Measurements from ENCODE around the gene SAYSD1. TPM values are rescaled to one million over a fixed set of nuclear protein-coding genes. Genes with fewer than 3 reads are reported as not detected.

The SAYSD1 gene
- polyA plus RNA-seq, 2 donors: 7.8 to 7.9 TPM

- H3K27me3 ChIP-seq (ENCODE audit: control insufficient read depth in 1 of 2, insufficient read depth in 2 of 2, low read length in 2 of 2): no peaks in the 10 kb centered on the region
- H3K27ac ChIP-seq (ENCODE audit: low read depth in 2 of 2, low read length in 1 of 2): no peak overlapping the region
- H3K36me3 ChIP-seq (ENCODE audit: control insufficient read depth in 2 of 2, insufficient read depth in 2 of 2, low read length in 1 of 2): no peaks in the 10 kb centered on the region
- no peaks in the 10 kb centered on the region for H3K9me3 ChIP-seq (ENCODE audit: control insufficient read depth in 2 of 2, insufficient read depth in 1 of 2, low read depth in 1 of 2, low read length in 1 of 2)
- WGBS, 2 donors: 79 to 81% methylated on average over 11 of the region's 11 CpGs
- no peak overlapping the region for H3K4me3 ChIP-seq (ENCODE audit: low read depth in 1 of 2, low read length in 2 of 2)
- H3K4me1 ChIP-seq (ENCODE audit: control insufficient read depth in 2 of 2, insufficient read depth in 2 of 2, low read length in 1 of 2): no peaks in the 10 kb centered on the region
Observed at GRCh38 chr6:39075807-39076622, 39.0 kb downstream of the SAYSD1 start.

GRCh38 chr6:39075010-39075686, 39.8 kb downstream of the SAYSD1 start:
- H3K4me1 ChIP-seq (ENCODE audit: control insufficient read depth in 2 of 2, insufficient read depth in 2 of 2, low read length in 1 of 2): no peaks in the 10 kb centered on the region
- WGBS, 2 donors: 67 to 71% methylated on average over 12 of the region's 12 CpGs
- no peak overlapping the region for H3K27ac ChIP-seq (ENCODE audit: low read depth in 2 of 2, low read length in 1 of 2)
- H3K4me3 ChIP-seq (ENCODE audit: low read depth in 1 of 2, low read length in 2 of 2): no peak overlapping the region
- H3K9me3 ChIP-seq (ENCODE audit: control insufficient read depth in 2 of 2, insufficient read depth in 1 of 2, low read depth in 1 of 2, low read length in 1 of 2): no peaks in the 10 kb centered on the region
- H3K36me3 ChIP-seq (ENCODE audit: control insufficient read depth in 2 of 2, insufficient read depth in 2 of 2, low read length in 1 of 2): no peaks in the 10 kb centered on the region
- no peaks in the 10 kb centered on the region for H3K27me3 ChIP-seq (ENCODE audit: control insufficient read depth in 1 of 2, insufficient read depth in 2 of 2, low read length in 2 of 2)

GRCh38 chr6:39074486-39074885, 40.5 kb downstream of the SAYSD1 start:
- Histone ChIP-seq H3K27ac (ENCODE audit: low read depth in 2 of 2, low read length in 1 of 2) (no peak overlapping the region), H3K4me3 (ENCODE audit: low read depth in 1 of 2, low read length in 2 of 2) (no peak overlapping the region), H3K9me3 (ENCODE audit: control insufficient read depth in 2 of 2, insufficient read depth in 1 of 2, low read depth in 1 of 2, low read length in 1 of 2) (no peaks in the 10 kb centered on the region), H3K27me3 (ENCODE audit: control insufficient read depth in 1 of 2, insufficient read depth in 2 of 2, low read length in 2 of 2) (no peaks in the 10 kb centered on the region), H3K36me3 (ENCODE audit: control insufficient read depth in 2 of 2, insufficient read depth in 2 of 2, low read length in 1 of 2) (no peaks in the 10 kb centered on the region), H3K4me1 (ENCODE audit: control insufficient read depth in 2 of 2, insufficient read depth in 2 of 2, low read length in 1 of 2) (no peaks in the 10 kb centered on the region)
- WGBS, 2 donors: 80 to 86% methylated on average over 9 of the region's 9 CpGs

GRCh38 chr6:39073471-39074355, 41.3 kb downstream of the SAYSD1 start:
- no peaks in the 10 kb centered on the region for H3K4me1 ChIP-seq (ENCODE audit: control insufficient read depth in 2 of 2, insufficient read depth in 2 of 2, low read length in 1 of 2)
- no peaks in the 10 kb centered on the region for H3K36me3 ChIP-seq (ENCODE audit: control insufficient read depth in 2 of 2, insufficient read depth in 2 of 2, low read length in 1 of 2)
- no peaks in the 10 kb centered on the region for H3K9me3 ChIP-seq (ENCODE audit: control insufficient read depth in 2 of 2, insufficient read depth in 1 of 2, low read depth in 1 of 2, low read length in 1 of 2)
- H3K27ac ChIP-seq (ENCODE audit: low read depth in 2 of 2, low read length in 1 of 2): no peak overlapping the region
- H3K27me3 ChIP-seq (ENCODE audit: control insufficient read depth in 1 of 2, insufficient read depth in 2 of 2, low read length in 2 of 2): no peaks in the 10 kb centered on the region
- no peak overlapping the region for H3K4me3 ChIP-seq (ENCODE audit: low read depth in 1 of 2, low read length in 2 of 2)
- 85 to 88% methylated on average over 17 of the region's 17 CpGs for WGBS, 2 donors

- Histone ChIP-seq H3K27ac (ENCODE audit: low read depth in 2 of 2, low read length in 1 of 2) (no peak overlapping the region), H3K36me3 (ENCODE audit: control insufficient read depth in 2 of 2, insufficient read depth in 2 of 2, low read length in 1 of 2) (no peaks in the 10 kb centered on the region), H3K4me1 (ENCODE audit: control insufficient read depth in 2 of 2, insufficient read depth in 2 of 2, low read length in 1 of 2) (no peaks in the 10 kb centered on the region), H3K9me3 (ENCODE audit: control insufficient read depth in 2 of 2, insufficient read depth in 1 of 2, low read depth in 1 of 2, low read length in 1 of 2) (no peaks in the 10 kb centered on the region), H3K27me3 (ENCODE audit: control insufficient read depth in 1 of 2, insufficient read depth in 2 of 2, low read length in 2 of 2) (no peaks in the 10 kb centered on the region), H3K4me3 (ENCODE audit: low read depth in 1 of 2, low read length in 2 of 2) (no peak overlapping the region)
- WGBS, 2 donors: 93 to 94% methylated on average over 9 of the region's 9 CpGs
Observed at GRCh38 chr6:39072830-39073229, 42.2 kb downstream of the SAYSD1 start.

GRCh38 chr6:39068391-39068790, 46.6 kb downstream of the SAYSD1 start:
- Histone ChIP-seq H3K27ac (ENCODE audit: low read depth in 2 of 2, low read length in 1 of 2) (no peak overlapping the region), H3K9me3 (ENCODE audit: control insufficient read depth in 2 of 2, insufficient read depth in 1 of 2, low read depth in 1 of 2, low read length in 1 of 2) (no peaks in the 10 kb centered on the region), H3K27me3 (ENCODE audit: control insufficient read depth in 1 of 2, insufficient read depth in 2 of 2, low read length in 2 of 2) (no peaks in the 10 kb centered on the region), H3K4me3 (ENCODE audit: low read depth in 1 of 2, low read length in 2 of 2) (no peak overlapping the region), H3K4me1 (ENCODE audit: control insufficient read depth in 2 of 2, insufficient read depth in 2 of 2, low read length in 1 of 2) (no peaks in the 10 kb centered on the region), H3K36me3 (ENCODE audit: control insufficient read depth in 2 of 2, insufficient read depth in 2 of 2, low read length in 1 of 2) (no peaks in the 10 kb centered on the region)
- 76 to 82% methylated on average over 7 of the region's 7 CpGs for WGBS, 2 donors

GRCh38 chr6:39065561-39065960, 49.4 kb downstream of the SAYSD1 start:
- no peak overlapping the region for H3K4me3 ChIP-seq (ENCODE audit: low read depth in 1 of 2, low read length in 2 of 2)
- H3K27me3 ChIP-seq (ENCODE audit: control insufficient read depth in 1 of 2, insufficient read depth in 2 of 2, low read length in 2 of 2): no peaks in the 10 kb centered on the region
- H3K9me3 ChIP-seq (ENCODE audit: control insufficient read depth in 2 of 2, insufficient read depth in 1 of 2, low read depth in 1 of 2, low read length in 1 of 2): no peaks in the 10 kb centered on the region
- no peaks in the 10 kb centered on the region for H3K4me1 ChIP-seq (ENCODE audit: control insufficient read depth in 2 of 2, insufficient read depth in 2 of 2, low read length in 1 of 2)
- no peaks in the 10 kb centered on the region for H3K36me3 ChIP-seq (ENCODE audit: control insufficient read depth in 2 of 2, insufficient read depth in 2 of 2, low read length in 1 of 2)
- H3K27ac ChIP-seq (ENCODE audit: low read depth in 2 of 2, low read length in 1 of 2): no peak overlapping the region
- 81 to 87% methylated on average over 8 of the region's 8 CpGs for WGBS, 2 donors

- H3K27ac ChIP-seq (ENCODE audit: low read depth in 2 of 2, low read length in 1 of 2): no peak overlapping the region
- 31 to 43% methylated on average over 1 of the region's 1 CpG for WGBS, 2 donors
- no peaks in the 10 kb centered on the region for H3K9me3 ChIP-seq (ENCODE audit: control insufficient read depth in 2 of 2, insufficient read depth in 1 of 2, low read depth in 1 of 2, low read length in 1 of 2)
- no peaks in the 10 kb centered on the region for H3K4me1 ChIP-seq (ENCODE audit: control insufficient read depth in 2 of 2, insufficient read depth in 2 of 2, low read length in 1 of 2)
- no peaks in the 10 kb centered on the region for H3K27me3 ChIP-seq (ENCODE audit: control insufficient read depth in 1 of 2, insufficient read depth in 2 of 2, low read length in 2 of 2)
- no peaks in the 10 kb centered on the region for H3K36me3 ChIP-seq (ENCODE audit: control insufficient read depth in 2 of 2, insufficient read depth in 2 of 2, low read length in 1 of 2)
- no peak overlapping the region for H3K4me3 ChIP-seq (ENCODE audit: low read depth in 1 of 2, low read length in 2 of 2)
Observed at GRCh38 chr6:39063526-39063925, 51.5 kb downstream of the SAYSD1 start.

- Histone ChIP-seq H3K27me3 (ENCODE audit: control insufficient read depth in 1 of 2, insufficient read depth in 2 of 2, low read length in 2 of 2) (no peaks in the 10 kb centered on the region), H3K4me1 (ENCODE audit: control insufficient read depth in 2 of 2, insufficient read depth in 2 of 2, low read length in 1 of 2) (no peaks in the 10 kb centered on the region), H3K4me3 (ENCODE audit: low read depth in 1 of 2, low read length in 2 of 2) (no peak overlapping the region), H3K27ac (ENCODE audit: low read depth in 2 of 2, low read length in 1 of 2) (no peak overlapping the region), H3K9me3 (ENCODE audit: control insufficient read depth in 2 of 2, insufficient read depth in 1 of 2, low read depth in 1 of 2, low read length in 1 of 2) (no peaks in the 10 kb centered on the region), H3K36me3 (ENCODE audit: control insufficient read depth in 2 of 2, insufficient read depth in 2 of 2, low read length in 1 of 2) (no peaks in the 10 kb centered on the region)
- 57 to 60% methylated on average over 10 of the region's 10 CpGs for WGBS, 2 donors
Observed at GRCh38 chr6:39062014-39062740, 52.8 kb downstream of the SAYSD1 start.

All from esophagus (tissue), 2 donors.